ENCODE results near the gene CEPT1. TPM values are rescaled to one million over a fixed set of nuclear protein-coding genes. Genes with fewer than 3 reads are reported as not detected.

The CEPT1 gene
- polyA plus RNA-seq, 1 donor from 2014 or later = 47.4 TPM

DNA sequence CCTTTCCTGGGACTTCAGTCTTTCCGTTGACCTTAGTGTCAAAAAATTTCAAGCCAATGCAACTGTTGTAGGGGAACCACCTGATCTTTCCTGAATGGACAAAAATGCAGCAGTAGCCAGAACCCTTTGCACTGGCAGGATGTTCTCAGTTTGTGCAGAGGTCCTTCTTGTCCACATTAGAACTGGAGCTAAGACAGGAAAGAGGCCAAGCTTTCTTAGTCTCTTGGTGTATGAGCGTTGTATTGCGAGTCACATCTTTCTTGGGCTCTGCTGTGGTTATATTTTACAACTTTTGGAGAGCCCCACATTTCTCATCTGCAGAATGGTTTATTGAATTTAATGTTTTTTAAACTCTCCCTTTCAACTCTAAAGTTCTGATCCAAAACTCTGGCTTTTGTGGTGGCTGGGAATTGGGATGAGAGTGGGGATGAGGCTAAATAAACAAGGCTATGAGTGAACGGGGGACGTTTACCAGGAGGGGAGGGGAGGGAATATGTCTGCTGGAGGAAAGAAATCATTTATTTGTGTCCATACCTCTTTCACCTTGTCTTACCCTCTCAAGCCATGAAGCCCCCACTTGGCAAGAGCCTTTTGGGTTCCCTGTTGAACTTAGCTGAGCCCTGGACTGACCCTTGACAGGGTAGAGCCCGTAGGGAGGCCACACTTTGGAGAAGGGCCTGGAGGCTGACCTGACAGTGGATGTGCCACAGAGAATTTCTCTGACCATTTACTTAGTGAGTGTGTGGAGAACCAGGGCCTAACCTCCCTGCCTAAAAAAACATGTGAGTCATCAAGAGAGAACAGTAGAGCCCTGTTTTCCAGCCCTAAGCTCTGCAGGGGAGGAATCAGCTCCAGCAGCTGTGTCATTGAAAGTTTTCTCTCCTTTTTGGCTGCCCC, 88.1 kb downstream of the CEPT1 start:
- H3K27me3 Mint-ChIP-seq = no peaks in the 10 kb centered on the region
- H3K9me3 Mint-ChIP-seq = peaks cover 0 to 6% (median 0%) of the 10 kb centered on the region in 3 donors
- H3K4me3 Mint-ChIP-seq = peak overlapping the region in 3 of 4 donors; percentile 63 to 65 (median 64)

GRCh38 chr1:111228748-111229126, 88.7 kb downstream of the CEPT1 start:
- Mint-ChIP-seq H3K27ac (peak overlapping the region in 2 of 3 donors; percentile 72 to 84), H3K36me3 (peaks cover 2% of the 10 kb centered on the region), H3K9me3 (peaks cover 0 to 6% (median 0%) of the 10 kb centered on the region in 3 donors), H3K4me3 (peak overlapping the region in 2 of 4 donors; percentile 64 to 74), H3K4me1 (peaks cover 22 to 40% (median 40%) of the 10 kb centered on the region in 3 donors), H3K27me3 (no peaks in the 10 kb centered on the region)

More for the DNA sequence above, 88.1 kb downstream of the CEPT1 start:
- Mint-ChIP-seq H3K27ac (peak overlapping the region; percentile 55 to 72 (median 62)), H3K36me3 (peaks cover 2% of the 10 kb centered on the region), H3K4me1 (peaks cover 27 to 46% (median 45%) of the 10 kb centered on the region in 3 donors)

GRCh38 chr1:111232134-111232533, 92.1 kb downstream of the CEPT1 start:
- Mint-ChIP-seq H3K36me3 (peaks cover 2% of the 10 kb centered on the region), H3K9me3 (peaks cover 0 to 5% (median 0%) of the 10 kb centered on the region in 3 donors), H3K27ac (peak overlapping the region in 1 of 3 donors; percentile 55), H3K27me3 (no peaks in the 10 kb centered on the region), H3K4me3 (peak overlapping the region in 1 of 4 donors; percentile 3), H3K4me1 (peaks cover 12 to 28% (median 28%) of the 10 kb centered on the region in 3 donors)

GRCh38 chr1:111234258-111234657, 94.2 kb downstream of the CEPT1 start:
- Mint-ChIP-seq H3K27me3 (no peaks in the 10 kb centered on the region), H3K9me3 (no peaks in the 10 kb centered on the region), H3K36me3 (peaks cover 4% of the 10 kb centered on the region), H3K27ac (no peak overlapping the region), H3K4me1 (peaks cover 10 to 24% (median 22%) of the 10 kb centered on the region in 3 donors), H3K4me3 (no peak overlapping the region)

Other genes starting within 250 kb of the CEPT1 start
- 36.8 TPM for gene LRIF1, start 176.3 kb upstream of the CEPT1 start, polyA plus RNA-seq
- 268 TPM for gene DRAM2, start 130 bp upstream of the CEPT1 start, polyA plus RNA-seq
- gene DENND2D, start 60.4 kb downstream of the CEPT1 start, polyA plus RNA-seq = 107 TPM
- gene CHI3L2, start 87.5 kb downstream of the CEPT1 start, polyA plus RNA-seq = 14.4 TPM
- 1.0 TPM for gene CHIA, start 150.6 kb downstream of the CEPT1 start, polyA plus RNA-seq